NCI-H82 treated with DMSO at 0.1 percent for 48 hours (cell line): ENCODE data around the gene SBNO2.

Source experiments
- DNase-seq: peaks from one replicate; lab custom pipeline; 2025; ENCODE audit not compliant: unreplicated experiment; lab: John Stamatoyannopoulos, UW

Gene SBNO2

DNA sequence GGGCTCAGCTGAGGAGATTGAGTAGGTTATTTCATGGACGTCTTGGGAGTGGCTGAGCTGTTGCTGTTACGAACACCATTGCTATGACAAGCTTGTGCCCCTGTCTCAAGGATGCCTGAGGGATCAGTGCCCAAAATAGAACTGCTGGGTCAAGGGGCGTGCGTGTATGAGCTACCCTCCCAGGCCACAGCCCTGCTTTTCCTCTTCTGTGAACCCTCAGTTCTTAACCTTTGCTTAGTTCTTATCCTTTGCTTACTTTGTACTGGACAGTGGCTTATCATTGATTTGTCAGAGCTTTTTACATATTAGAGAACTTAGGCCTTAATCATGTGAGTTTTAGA, 98.1 kb downstream of the SBNO2 start:
- DNase-seq = no peak

- DNase-seq = no peak
Measured at GRCh38 chr19:1074544-1075283, 99.4 kb downstream of the SBNO2 start.

DNA sequence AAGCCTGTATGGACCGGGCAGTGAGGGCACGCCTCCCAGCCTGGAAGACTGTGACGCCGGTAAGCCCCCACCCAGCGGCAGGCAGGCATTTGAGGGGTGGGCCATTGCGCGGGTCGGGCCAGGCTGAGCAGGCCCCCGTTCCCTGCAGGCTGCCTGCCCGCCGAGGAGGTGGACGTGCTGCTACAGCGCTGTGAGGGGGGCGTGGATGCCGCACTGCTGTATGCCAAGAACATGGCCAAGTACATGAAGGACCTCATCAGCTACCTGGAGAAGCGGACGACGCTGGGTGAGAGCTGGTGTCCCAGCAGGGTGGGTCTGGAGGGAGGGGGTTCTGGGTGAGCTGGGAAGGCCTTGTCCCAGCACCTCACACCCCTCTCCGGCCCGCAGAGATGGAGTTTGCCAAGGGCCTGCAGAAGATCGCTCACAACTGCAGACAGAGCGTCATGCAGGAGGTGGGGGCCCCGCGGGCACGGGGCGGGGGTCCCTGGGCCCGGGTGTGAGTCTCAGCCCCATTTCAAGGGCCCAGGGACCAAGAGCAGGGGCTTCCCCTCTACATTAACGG, 100.0 kb downstream of the SBNO2 start:
- no peak for DNase-seq

GRCh38 chr19:1073063-1073955, 100.8 kb downstream of the SBNO2 start:
- no peak for DNase-seq

- no peak for DNase-seq
Measured at GRCh38 chr19:1072371-1073015, 101.6 kb downstream of the SBNO2 start.

DNA sequence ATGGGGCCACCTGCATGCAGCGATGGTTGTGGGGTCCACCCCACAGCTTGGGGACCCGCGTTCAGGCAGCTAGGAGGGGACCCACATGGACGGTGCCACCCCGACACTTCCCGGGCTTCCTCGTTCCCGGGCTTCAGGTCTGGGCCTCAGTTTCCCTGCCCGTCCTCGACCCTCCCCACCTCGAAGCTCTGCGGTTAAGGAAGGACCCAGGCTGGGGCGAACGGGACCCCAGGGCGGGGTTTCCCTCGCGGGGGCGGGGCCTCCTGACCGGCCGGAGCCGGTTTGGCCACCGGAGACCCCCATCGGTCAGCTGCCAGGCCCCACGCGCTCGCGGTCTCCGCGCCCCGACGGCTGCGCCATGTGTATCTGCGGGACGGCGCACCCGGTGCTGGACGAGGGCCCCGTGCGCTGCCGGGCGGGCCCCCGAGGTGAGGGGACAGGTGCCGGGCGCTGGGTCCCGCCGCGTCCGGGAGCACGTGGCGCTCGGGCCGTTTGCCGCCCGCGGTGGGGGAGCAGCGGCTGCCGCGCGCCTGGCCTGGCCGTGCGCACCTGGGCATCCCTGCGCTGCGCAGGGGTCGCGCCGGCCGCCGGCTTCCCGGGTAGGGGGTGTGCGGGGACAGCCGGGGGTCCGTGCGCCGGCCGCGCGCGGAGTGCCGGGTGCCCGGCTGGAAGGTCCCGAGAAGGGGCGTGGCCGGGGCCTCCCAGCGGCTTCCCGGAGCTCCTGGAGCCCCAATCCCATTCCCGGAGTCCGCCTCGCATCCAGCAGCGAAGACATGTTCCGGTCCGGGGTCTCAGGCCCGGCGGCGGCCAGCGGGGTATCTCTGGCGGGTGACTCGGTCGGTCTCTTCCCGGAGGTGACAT, 102.9 kb downstream of the SBNO2 start:
- DNase-seq = no peak

DNA sequence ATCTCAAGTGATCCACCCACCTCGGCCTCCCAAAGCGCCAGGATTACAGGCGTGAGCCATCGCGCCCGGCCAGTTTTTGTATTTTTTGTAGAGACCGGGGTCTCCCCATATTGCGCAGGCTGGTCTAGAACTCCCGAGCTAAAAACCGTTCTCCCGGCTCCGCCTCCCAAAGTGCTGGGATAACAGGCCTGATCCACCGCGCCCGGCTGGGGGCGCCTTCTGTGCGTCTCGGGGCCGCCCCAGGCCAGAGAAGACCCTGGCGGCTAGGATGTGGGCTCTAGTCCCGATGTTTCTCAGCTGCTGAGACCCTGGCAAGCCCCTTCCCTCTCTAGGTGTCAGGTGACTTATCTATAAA, 103.5 kb downstream of the SBNO2 start:
- DNase-seq = no peak

DNA sequence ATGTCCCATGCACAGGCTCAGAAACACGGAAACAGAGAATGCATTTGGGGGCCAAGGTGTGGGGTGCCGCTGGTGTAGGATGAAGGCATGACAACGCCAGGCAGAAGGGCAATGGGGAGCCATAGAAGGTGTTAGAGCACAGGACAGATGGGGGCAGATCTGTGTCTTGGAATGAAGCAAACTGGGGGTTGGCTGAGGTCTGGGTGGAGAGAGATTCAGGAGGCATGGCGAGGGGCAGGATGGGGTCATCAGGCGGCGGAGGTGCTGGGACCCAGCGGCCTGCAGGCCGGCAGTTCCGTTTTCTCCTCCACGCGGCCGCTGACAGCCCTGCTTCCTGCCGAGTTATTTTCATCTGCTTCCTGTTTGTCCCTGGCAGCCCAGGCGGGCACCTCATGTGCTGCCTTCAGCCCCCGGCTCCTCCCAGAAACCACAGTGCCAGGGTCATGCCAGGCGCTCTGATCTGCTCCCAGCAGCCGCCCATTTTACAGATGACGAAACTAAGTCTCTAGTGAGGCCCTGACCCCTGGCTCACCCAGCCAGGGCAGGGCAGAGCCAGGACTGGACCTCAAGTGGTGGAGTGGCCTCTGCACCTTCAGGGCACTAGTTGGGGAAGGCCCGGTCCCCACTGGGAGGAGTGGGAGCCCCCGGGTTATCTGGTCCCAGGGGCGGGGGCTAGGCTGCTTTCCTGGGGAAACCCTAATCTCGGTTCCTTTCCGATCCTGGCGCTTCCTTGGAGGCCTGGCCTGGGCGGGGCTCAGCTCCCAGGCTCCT, 104.9 kb downstream of the SBNO2 start:
- DNase-seq = no peak

- no peak for DNase-seq
Measured at GRCh38 chr19:1068009-1069001, 105.8 kb downstream of the SBNO2 start.

DNA sequence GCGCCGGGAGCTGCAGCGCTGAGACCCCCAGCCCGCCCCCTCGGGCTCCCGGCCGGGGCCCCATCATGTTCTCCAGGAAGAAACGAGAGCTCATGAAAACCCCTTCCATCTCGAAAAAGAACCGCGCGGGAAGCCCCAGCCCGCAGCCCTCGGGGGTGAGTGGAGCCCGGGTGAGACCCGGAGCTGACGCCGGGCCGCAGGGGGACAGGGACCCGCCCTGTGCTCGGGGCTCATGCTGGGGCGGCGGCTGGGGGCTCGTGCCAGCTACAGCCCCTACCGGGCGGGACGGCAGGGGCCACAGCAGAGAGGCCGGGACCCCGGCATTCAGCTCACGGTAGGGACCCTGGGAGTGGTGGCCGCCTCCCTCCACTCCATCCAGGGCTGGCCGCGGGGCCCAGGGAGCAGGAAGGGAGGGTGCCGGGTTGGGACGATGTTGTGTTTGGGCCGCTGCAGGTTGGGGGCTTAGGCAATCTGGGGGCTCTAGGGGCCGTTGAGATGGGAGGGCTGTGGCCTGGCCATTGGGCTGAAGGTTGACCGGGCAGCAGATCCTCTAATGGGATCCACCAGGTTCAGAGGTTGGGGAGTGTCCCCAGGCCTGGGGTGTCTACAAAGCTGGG, 106.6 kb downstream of the SBNO2 start:
- no peak for DNase-seq

GRCh38 chr19:1066748-1067340, 107.2 kb downstream of the SBNO2 start, which contains the start of gene ARHGAP45:
Gene ARHGAP45, plus strand, starts transcription at chr19:1067167. Its CDS starts 239 bp downstream, at chr19:1067406.
- DNase-seq = no peak

DNA sequence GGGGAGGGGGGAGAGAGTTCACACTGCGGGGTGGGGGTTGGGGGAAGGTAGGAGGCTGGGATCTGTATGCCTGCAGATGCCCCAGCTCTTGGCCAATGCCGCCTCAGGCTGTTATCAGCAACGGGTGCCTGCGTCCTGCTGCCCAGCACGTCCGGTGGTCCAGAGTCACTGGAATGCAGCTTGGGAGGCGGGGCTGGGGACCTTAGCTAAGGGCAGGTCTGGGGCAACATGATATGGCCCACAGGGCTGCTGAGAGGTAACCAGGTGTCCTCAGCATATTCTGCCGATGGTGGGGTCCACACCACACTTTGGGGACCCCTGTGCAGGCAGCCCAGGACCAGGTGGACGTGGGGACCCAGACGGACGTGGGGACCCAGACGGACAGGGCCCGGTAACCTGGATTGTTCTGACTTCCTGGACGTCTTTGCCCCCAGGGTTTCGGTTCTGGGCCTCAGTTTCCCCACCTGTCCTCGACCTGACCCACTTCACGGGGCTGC, 107.8 kb downstream of the SBNO2 start:
- no peak for DNase-seq

GRCh38 chr19:1065606-1066109, 108.4 kb downstream of the SBNO2 start:
- DNase-seq = no peak

GRCh38 chr19:1064661-1065605, 109.1 kb downstream of the SBNO2 start:
- DNase-seq = no peak

DNA sequence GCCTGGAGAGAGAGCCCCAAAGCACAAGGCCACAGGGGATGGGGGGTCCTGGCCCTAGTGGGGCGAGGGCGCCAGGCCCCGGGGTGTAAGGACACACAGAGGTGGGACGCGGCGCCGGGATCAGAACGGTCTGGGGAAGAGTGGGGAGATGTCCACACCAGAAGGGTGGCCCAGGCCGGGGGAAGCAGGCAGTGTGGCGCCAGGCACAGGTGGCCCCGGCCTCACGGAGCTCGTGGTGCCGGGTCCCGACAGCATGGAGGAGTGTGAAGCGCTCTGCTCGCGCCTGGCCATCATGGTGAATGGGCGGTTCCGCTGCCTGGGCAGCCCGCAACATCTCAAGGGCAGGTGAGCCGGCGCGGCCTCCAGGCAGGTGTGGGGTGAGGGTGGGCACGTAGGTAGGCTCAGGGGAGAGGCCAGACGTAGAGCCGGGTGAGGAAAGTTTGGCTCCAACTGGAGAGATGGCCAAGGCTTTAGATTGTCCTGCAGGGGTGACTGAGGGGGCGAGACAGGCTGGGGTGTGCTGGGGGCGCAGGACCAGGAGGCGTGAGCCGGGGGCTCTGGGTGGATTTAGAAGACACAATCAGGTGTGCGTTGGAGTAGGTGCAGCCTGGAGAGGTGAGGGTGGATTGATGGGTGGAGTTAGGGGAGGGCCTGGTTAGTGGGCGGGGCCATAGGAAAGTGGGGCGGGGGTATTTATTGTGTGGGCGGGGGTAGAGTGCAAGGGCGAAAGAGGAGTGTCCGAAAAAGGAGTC, 110.0 kb downstream of the SBNO2 start:
- no peak for DNase-seq
